Psoas muscle (tissue), 8 donors: ENCODE measurements around the gene TEX51. TPM values are rescaled to one million over a fixed set of nuclear protein-coding genes. Genes with fewer than 3 reads are reported as not detected.

Experiments used
- ATAC-seq, 4 donors: fragments of 200-7000 bp; cut with Tn5 transposase; one replicate each; pipeline ENCODE4 v1.9.1; 2020; ENCODE audit warnings: moderate library complexity in 3 of 4, mild to moderate bottlenecking in 2 of 4
- DNase-seq, 2 donors: peaks; one replicate each; pipeline ENCODE4 v3.0.0-alpha.2; 2020
- H3K27ac ChIP-seq: fragments of 200-600 bp; one replicate; pipeline ENCODE4 v1.8.0; 2022
- H3K27me3 ChIP-seq, 3 donors: fragments of 200-600 bp in 1 of 3; one replicate each; pipeline versions ENCODE4 v1.6.1 to v1.8.0; 2013 to 2022; ENCODE audit warnings: low read length in 2 of 3, mild to moderate bottlenecking in 2 of 3, moderate library complexity in 1 of 3; ENCODE audit not compliant: insufficient read depth in 3 of 3
- H3K36me3 ChIP-seq, 2 donors: fragments of 200-600 bp in 1 of 2; one replicate each; pipeline versions ENCODE4 v1.6.1 to v1.8.0; 2013 to 2022; ENCODE audit warnings: low read depth in 1 of 2, mild to moderate bottlenecking in 1 of 2, moderate library complexity in 1 of 2; ENCODE audit not compliant: insufficient read depth in 1 of 2
- H3K4me1 ChIP-seq: fragments of 200-600 bp; one replicate; pipeline ENCODE4 v1.8.0; 2022
- H3K4me3 ChIP-seq: fragments of 200-600 bp; one replicate; pipeline ENCODE4 v1.8.0; 2022; ENCODE audit warnings: mild to moderate bottlenecking
- H3K9me3 ChIP-seq: fragments of 200-600 bp; one replicate; pipeline ENCODE4 v1.8.0; 2022
- CTCF ChIP-seq: fragments of 200-600 bp; IDR thresholded peaks from one replicate; pipeline ENCODE4 v1.8.0; 2022; ENCODE audit warnings: antibody characterized with exemption
- WGBS, 3 donors: extraction: QIAGEN DNeasy Blood & Tissue Kit; methylation state at CpG; one replicate each; pipeline versions ENCODE4 v1.1.6 to v1.1.7; 2013; 5-methylcytosine and 5-hydroxymethylcytosine counted together
- intact Hi-C, 2 donors: fragments of 100-400 bp; cut with DNase I; formaldehyde crosslinking; loops; one replicate each; pipeline versions ENCODE4 v1.11.0 to v1.14.2; 2022
- polyA plus RNA-seq, 3 donors: library from polyadenylated mRNA; stranded (reverse); fragments of 200-250 nt; gene quantifications; one replicate each; pipeline ENCODE4 v1.2.3, GENCODE V29; 2013
- total RNA-seq, 4 donors: library from RNA; stranded (reverse); fragmentation: NEBNext Ultra II Directional in 2 of 4; extraction: Animal tissue kit (Norgen Biotek cat#: 25700) in 2 of 4; gene quantifications; one replicate each; pipeline versions ENCODE4 v1.2.1 to v1.2.4, GENCODE V29; 2021 to 2023
- donor health status: healthy with polysubstance abuse.
- donor health status: DM: no; HTN: no; CAD: no; lungs with moderate emphysema.
- donor health status: Bipolar disorder and iron deficiency.
- donor health status: healthy.
- donor health status: DM: yes; HTN: yes; CAD: no.
- donor health status: DM: no; HTN: no; CAD: no.
- donor health status: DM: no; HTN: no; CAD: no.
- donor health status: DM: yes; HTN: yes; CAD: no.

The TEX51 gene
- total and polyA plus RNA-seq, 7 donors: not detected

- Histone ChIP-seq H3K27me3 (peaks cover 0 to 10% (median 0%) of the 10 kb centered on the region in 3 donors), H3K4me1 (no peaks in the 10 kb centered on the region), H3K4me3 (no peak overlapping the region), H3K36me3 (no peaks in the 10 kb centered on the region), H3K27ac (no peak overlapping the region), H3K9me3 (no peaks in the 10 kb centered on the region)
- TF ChIP-seq CTCF: no peak
- ATAC-seq (no peak), DNase-seq (no peak)
- intact Hi-C loops: no loop called here
- WGBS, 3 donors: 84 to 86% (median 85%) methylated on average over 12 of the region's 12 CpGs
Observed at GRCh38 chr2:126890551-126891450, 7.9 kb upstream of the TEX51 start.

- DNase-seq: no peak
- intact Hi-C loops: no loop called here
- WGBS, 3 donors: 23 to 36% (median 28%) methylated on average over 10 of the region's 10 CpGs
Observed at GRCh38 chr2:126891681-126892500, 6.8 kb upstream of the TEX51 start.

DNA sequence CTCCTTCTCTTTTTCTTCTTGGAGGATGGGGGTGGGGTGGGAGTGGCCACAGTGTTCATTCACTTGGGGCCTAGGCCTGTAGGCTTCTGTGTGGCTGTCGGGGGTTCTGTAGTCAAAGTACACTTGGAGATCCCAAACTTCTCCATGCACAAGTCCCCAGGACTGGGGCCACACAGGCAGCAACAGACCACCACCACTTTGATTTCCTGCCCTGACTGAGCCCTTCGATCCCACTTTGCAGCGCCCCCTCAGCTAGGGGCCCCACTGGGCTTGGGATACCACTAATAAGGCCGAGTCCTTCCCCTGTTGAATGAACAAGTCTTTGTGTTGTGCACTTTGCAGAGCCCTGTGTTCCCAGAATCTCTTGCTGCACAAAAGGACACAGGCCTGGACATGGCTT lies 5.5 kb upstream of the TEX51 start:
- Histone ChIP-seq H3K4me1 (no peaks in the 10 kb centered on the region), H3K4me3 (no peak overlapping the region), H3K27me3 (no peaks in the 10 kb centered on the region), H3K9me3 (no peaks in the 10 kb centered on the region), H3K36me3 (no peaks in the 10 kb centered on the region), H3K27ac (no peak overlapping the region)
- intact Hi-C loops: no loop called here
- DNase-seq: no peak
- no peak for ATAC-seq
- WGBS, 3 donors: 89 to 96% (median 94%) methylated on average over 4 of the region's 4 CpGs
- no peak for TF ChIP-seq CTCF

More at GRCh38 chr2:126891681-126892500, 6.8 kb upstream of the TEX51 start:
- no peaks in the 10 kb centered on the region for H3K4me1 ChIP-seq
- H3K27me3 ChIP-seq: no peaks in the 10 kb centered on the region
- H3K36me3 ChIP-seq: no peaks in the 10 kb centered on the region
- H3K9me3 ChIP-seq: no peaks in the 10 kb centered on the region
- no peak for ATAC-seq
- no peak overlapping the region for H3K4me3 ChIP-seq
- H3K27ac ChIP-seq: no peak overlapping the region
- TF ChIP-seq CTCF: no peak

DNA sequence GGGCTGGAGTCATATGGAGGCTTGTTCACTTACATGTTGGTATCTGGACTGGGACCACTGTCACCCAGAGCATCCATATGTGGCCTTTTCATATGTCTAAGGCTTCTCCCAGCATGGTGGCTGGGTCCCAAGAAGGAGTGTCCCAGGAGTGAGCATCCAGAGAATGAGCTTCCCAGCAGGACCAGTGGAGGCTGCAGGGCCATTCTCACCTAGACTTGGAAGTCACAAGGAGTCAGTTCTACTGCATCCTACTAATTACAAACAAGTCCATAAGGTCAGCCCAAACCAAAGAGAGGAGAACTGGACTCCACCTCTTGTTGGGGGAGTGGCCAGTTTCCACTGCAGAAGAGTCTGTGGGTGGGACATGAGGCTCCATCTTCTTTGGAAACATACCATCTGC lies 5.1 kb upstream of the TEX51 start:
- no peak for TF ChIP-seq CTCF
- Histone ChIP-seq H3K4me1 (no peaks in the 10 kb centered on the region), H3K27ac (no peak overlapping the region), H3K27me3 (no peaks in the 10 kb centered on the region), H3K4me3 (no peak overlapping the region), H3K9me3 (no peaks in the 10 kb centered on the region), H3K36me3 (no peaks in the 10 kb centered on the region)
- no peak for ATAC-seq
- intact Hi-C loops: no loop called here
- no peak for DNase-seq
